Measurements from ENCODE around the gene MOV10.

DNA sequence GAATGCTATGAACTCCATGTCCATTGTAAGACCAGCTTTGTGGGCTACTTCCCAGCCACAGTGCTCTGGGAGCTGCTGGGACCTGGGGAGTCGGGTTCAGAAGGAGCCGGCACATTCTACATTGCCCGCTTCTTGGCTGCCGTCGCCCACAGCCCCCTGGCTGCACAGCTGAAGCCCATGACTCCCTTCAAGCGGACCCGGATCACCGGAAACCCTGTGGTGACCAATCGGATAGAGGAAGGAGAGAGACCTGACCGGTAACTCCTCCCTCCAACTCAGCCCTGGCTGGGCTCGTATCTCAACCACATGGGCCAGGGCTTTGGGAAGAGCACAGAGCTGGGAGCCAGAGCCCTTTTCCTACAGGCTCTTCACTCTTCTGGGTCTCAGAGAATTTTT is 15.4 kb downstream of the MOV10 start:
- no peak for TF ChIP-seq TAF1 (IDR thresholded peaks at IDR 0.05; ENCODE audit: borderline replicate concordance, low read depth, low read length)
- TF ChIP-seq, protein P1, sequence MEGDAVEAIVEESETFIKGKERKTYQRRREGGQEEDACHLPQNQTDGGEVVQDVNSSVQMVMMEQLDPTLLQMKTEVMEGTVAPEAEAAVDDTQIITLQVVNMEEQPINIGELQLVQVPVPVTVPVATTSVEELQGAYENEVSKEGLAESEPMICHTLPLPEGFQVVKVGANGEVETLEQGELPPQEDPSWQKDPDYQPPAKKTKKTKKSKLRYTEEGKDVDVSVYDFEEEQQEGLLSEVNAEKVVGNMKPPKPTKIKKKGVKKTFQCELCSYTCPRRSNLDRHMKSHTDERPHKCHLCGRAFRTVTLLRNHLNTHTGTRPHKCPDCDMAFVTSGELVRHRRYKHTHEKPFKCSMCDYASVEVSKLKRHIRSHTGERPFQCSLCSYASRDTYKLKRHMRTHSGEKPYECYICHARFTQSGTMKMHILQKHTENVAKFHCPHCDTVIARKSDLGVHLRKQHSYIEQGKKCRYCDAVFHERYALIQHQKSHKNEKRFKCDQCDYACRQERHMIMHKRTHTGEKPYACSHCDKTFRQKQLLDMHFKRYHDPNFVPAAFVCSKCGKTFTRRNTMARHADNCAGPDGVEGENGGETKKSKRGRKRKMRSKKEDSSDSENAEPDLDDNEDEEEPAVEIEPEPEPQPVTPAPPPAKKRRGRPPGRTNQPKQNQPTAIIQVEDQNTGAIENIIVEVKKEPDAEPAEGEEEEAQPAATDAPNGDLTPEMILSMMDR (IDR thresholded peaks at IDR 0.05 in 2 of 3, conservative IDR thresholded peaks at IDR 0.05 in 1 of 3; ENCODE audit: control insufficient read depth in 2 of 3, extremely low read depth in 1 of 3, insufficient read depth in 1 of 3, low read depth in 3 of 3, low read length in 3 of 3): no peak
- TF ChIP-seq, protein P2, sequence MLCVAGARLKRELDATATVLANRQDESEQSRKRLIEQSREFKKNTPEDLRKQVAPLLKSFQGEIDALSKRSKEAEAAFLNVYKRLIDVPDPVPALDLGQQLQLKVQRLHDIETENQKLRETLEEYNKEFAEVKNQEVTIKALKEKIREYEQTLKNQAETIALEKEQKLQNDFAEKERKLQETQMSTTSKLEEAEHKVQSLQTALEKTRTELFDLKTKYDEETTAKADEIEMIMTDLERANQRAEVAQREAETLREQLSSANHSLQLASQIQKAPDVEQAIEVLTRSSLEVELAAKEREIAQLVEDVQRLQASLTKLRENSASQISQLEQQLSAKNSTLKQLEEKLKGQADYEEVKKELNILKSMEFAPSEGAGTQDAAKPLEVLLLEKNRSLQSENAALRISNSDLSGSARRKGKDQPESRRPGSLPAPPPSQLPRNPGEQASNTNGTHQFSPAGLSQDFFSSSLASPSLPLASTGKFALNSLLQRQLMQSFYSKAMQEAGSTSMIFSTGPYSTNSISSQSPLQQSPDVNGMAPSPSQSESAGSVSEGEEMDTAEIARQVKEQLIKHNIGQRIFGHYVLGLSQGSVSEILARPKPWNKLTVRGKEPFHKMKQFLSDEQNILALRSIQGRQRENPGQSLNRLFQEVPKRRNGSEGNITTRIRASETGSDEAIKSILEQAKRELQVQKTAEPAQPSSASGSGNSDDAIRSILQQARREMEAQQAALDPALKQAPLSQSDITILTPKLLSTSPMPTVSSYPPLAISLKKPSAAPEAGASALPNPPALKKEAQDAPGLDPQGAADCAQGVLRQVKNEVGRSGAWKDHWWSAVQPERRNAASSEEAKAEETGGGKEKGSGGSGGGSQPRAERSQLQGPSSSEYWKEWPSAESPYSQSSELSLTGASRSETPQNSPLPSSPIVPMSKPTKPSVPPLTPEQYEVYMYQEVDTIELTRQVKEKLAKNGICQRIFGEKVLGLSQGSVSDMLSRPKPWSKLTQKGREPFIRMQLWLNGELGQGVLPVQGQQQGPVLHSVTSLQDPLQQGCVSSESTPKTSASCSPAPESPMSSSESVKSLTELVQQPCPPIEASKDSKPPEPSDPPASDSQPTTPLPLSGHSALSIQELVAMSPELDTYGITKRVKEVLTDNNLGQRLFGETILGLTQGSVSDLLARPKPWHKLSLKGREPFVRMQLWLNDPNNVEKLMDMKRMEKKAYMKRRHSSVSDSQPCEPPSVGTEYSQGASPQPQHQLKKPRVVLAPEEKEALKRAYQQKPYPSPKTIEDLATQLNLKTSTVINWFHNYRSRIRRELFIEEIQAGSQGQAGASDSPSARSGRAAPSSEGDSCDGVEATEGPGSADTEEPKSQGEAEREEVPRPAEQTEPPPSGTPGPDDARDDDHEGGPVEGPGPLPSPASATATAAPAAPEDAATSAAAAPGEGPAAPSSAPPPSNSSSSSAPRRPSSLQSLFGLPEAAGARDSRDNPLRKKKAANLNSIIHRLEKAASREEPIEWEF (IDR thresholded peaks at IDR 0.05; ENCODE audit: insufficient replicate concordance, low read depth, low read length): no peak
- TF ChIP-seq CBX3 (IDR thresholded peaks at IDR 0.05; ENCODE audit: borderline replicate concordance, low read depth): no peak
- TF ChIP-seq SP1 (IDR thresholded peaks at IDR 0.05; ENCODE audit: low read depth, low read length): no peak
- TF ChIP-seq POLR2A (IDR thresholded peaks at IDR 0.05; ENCODE audit: low read depth, low read length): no peak
- no peak for TF ChIP-seq IRF4 (IDR thresholded peaks at IDR 0.05; ENCODE audit: low read depth, low read length)
- TF ChIP-seq, protein P3, sequence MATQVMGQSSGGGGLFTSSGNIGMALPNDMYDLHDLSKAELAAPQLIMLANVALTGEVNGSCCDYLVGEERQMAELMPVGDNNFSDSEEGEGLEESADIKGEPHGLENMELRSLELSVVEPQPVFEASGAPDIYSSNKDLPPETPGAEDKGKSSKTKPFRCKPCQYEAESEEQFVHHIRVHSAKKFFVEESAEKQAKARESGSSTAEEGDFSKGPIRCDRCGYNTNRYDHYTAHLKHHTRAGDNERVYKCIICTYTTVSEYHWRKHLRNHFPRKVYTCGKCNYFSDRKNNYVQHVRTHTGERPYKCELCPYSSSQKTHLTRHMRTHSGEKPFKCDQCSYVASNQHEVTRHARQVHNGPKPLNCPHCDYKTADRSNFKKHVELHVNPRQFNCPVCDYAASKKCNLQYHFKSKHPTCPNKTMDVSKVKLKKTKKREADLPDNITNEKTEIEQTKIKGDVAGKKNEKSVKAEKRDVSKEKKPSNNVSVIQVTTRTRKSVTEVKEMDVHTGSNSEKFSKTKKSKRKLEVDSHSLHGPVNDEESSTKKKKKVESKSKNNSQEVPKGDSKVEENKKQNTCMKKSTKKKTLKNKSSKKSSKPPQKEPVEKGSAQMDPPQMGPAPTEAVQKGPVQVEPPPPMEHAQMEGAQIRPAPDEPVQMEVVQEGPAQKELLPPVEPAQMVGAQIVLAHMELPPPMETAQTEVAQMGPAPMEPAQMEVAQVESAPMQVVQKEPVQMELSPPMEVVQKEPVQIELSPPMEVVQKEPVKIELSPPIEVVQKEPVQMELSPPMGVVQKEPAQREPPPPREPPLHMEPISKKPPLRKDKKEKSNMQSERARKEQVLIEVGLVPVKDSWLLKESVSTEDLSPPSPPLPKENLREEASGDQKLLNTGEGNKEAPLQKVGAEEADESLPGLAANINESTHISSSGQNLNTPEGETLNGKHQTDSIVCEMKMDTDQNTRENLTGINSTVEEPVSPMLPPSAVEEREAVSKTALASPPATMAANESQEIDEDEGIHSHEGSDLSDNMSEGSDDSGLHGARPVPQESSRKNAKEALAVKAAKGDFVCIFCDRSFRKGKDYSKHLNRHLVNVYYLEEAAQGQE (IDR thresholded peaks at IDR 0.05; ENCODE audit: low read depth, low read length): no peak
- TF ChIP-seq RAD21 (IDR thresholded peaks at IDR 0.05; ENCODE audit: insufficient read depth, low read depth, low read length): no peak
- no peak for TF ChIP-seq KDM1A (IDR thresholded peaks at IDR 0.05; ENCODE audit: borderline replicate concordance)
- no peak for TF ChIP-seq SIN3A (IDR thresholded peaks at IDR 0.05; ENCODE audit: low read depth, low read length)

Data from GM12878 (cell line).